Hepatocyte (in vitro differentiated cells): ENCODE measurements around the gene SEMA4C.

Experiments used
- CTCF ChIP-seq: fragments of 200-600 bp; sonication (generic); IDR thresholded peaks from 2 replicates; pipeline ENCODE4 v1.5.1; 2016; ENCODE audit warnings: antibody characterized with exemption, mild to moderate bottlenecking; ENCODE audit not compliant: poor library complexity
- EZH2 ChIP-seq: fragments of 200-600 bp; sonication (generic); IDR thresholded peaks from 2 replicates; pipeline ENCODE4 v1.6.1; 2016; ENCODE audit warnings: antibody characterized with exemption, mild to moderate bottlenecking, borderline replicate concordance

- no peak for TF ChIP-seq CTCF
- TF ChIP-seq EZH2 = no peak
These were observed 43.7 kb upstream of the SEMA4C start for GRCh38 chr2:96913398-96914202.
